Suprapubic skin (tissue), 3 donors: ENCODE data around the gene SPOCK3.

Experiments used
- CTCF ChIP-seq, 2 donors: fragments of 200-600 bp in 1 of 2; fragments of 450-650 bp in 1 of 2; sonication (generic) in 1 of 2; IDR thresholded peaks; one replicate each; pipeline ENCODE4 v1.5.1; 2016 to 2019; ENCODE audit warnings: antibody characterized with exemption in 2 of 2, mild to moderate bottlenecking in 1 of 2, moderate library complexity in 1 of 2
- EP300 ChIP-seq: sonication (generic); formaldehyde crosslinking; IDR thresholded peaks from one replicate; pipeline ENCODE4 v1.6.1; 2017; ENCODE audit warnings: antibody characterized with exemption

GRCh38 chr4:166839615-166840251 is 394.6 kb downstream of the SPOCK3 start:
- TF ChIP-seq CTCF (IDR thresholded peaks at IDR 0.05): no peak
- no peak for TF ChIP-seq EP300
